ENCODE results near the gene PCSK9. TPM values are rescaled to one million over a fixed set of nuclear protein-coding genes. Genes with fewer than 3 reads are reported as not detected.

The PCSK9 gene
- total and polyA plus RNA-seq, 9 of the 15 experiments (the other 6 are each of a cell fraction or from before 2014, with no cell fraction given): 3.2 to 58.6 (median 24.7) TPM

DNA sequence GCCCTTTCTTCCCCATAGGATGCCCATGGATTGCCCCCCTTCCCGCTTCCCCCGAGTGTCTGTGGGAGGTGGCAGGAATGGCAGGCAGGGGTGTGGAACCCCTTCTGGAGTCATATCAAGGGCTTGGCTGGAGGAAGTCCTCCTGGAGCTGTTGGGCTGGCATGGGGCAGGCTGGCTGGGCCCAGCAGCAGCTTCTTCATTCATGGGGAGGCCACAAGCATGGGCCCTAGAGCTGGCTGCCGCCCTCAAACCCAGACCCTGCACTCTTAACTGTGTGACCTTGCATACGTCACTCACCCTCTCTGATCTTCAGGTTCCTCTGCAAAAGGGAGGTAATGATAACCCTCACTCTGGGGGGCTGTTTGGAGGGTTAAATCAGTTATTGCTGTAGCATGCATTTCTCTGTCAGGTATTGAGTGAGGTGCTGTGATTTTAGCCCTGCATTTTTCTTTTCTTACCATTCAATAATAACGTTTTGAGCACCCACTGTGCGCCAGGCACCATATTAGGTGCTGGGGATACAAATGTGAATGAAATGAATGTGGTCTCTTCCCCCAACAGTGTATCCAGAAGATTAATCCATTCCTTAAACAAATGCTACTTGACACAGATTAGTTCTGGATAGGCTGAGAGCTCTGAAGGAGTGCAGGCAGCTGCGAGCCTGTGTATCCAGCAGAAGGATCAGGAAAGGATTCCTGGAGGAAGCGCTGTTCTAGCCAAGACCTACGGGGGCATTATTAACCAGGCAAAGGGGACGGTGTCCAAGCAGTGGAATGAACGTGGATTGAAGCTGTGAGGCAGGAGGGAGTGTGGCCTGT, 9.3 kb downstream of the PCSK9 start:
- Histone ChIP-seq H3K4me1 (replicated peaks in 1 of 2; ENCODE audit: control insufficient read depth in 2 of 2, insufficient read depth in 2 of 2, low read length in 2 of 2) (peaks cover 0 to 8% of the 10 kb centered on the region in 2 experiments; a peak in 2 of 5 replicates), H3K9me1 (ENCODE audit: control insufficient read depth, insufficient read depth, low read length) (no peaks in the 10 kb centered on the region), H3K4me3 (no peak overlapping the region), H3K9me3 (replicated peaks; ENCODE audit: control insufficient read depth, insufficient read depth, low read depth, low read length) (no peaks in the 10 kb centered on the region), H3K27me3 (ENCODE audit: control insufficient read depth in 2 of 2, insufficient read depth in 2 of 2, low read length in 2 of 2) (no peaks in the 10 kb centered on the region), H3K79me2 (ENCODE audit: control insufficient read depth, insufficient read depth, low read length) (peaks cover 42% of the 10 kb centered on the region; the same call in 2 of the 3 replicates), H3K36me3 (ENCODE audit: control insufficient read depth, insufficient read depth, low read length) (peaks cover 98% of the 10 kb centered on the region), H3K4me2 (ENCODE audit: insufficient read depth, low read length) (no peak overlapping the region), H2AFZ (ENCODE audit: low read depth, low read length) (no peak overlapping the region), H3K27ac (ENCODE audit: extremely low read depth, low read depth, low read length) (no peak overlapping the region), H3K9ac (ENCODE audit: insufficient read depth in 1 of 2, low read depth in 2 of 2, low read length in 2 of 2) (peak overlapping the region in 1 of 2 experiments; percentile 58; a peak in 2 of 4 replicates), H4K20me1 (replicated peaks; ENCODE audit: control insufficient read depth, insufficient read depth, low read length) (peaks cover 5% of the 10 kb centered on the region; the same call in 1 of the 2 replicates)
- POLR2A ChIA-PET: interaction anchor here (0.7 to 4.1 kb wide), 4 partner anchors 11 to 357 kb away, joined by 3 to 24 read pairs (median 5); no protein-coding TSS in a partner anchor
- no peak for DNase-seq (ENCODE audit: extremely low read depth in 1 of 4, low spot score in 3 of 4)
- ATAC-seq: no peak
- in situ Hi-C loops (cut with MboI) (no loop called here), intact Hi-C loops (cut with micrococcal nuclease) (no loop called here)
- CTCF ChIA-PET (ENCODE audit: low intra/inter-chr PET ratio): interaction anchor here (0.9 kb wide), 1 partner anchor 98 kb away, joined by 4 read pairs; no protein-coding TSS in a partner anchor
- no TSS peak for BruUV-seq (replicated peaks)
- 81% methylated on average over 10 of the region's 11 CpGs for WGBS (ENCODE audit: insufficient coverage, low coverage, missing lambda C conversion rate)
- no peak for FAIRE-seq
- TF ChIP-seq, protein P1, sequence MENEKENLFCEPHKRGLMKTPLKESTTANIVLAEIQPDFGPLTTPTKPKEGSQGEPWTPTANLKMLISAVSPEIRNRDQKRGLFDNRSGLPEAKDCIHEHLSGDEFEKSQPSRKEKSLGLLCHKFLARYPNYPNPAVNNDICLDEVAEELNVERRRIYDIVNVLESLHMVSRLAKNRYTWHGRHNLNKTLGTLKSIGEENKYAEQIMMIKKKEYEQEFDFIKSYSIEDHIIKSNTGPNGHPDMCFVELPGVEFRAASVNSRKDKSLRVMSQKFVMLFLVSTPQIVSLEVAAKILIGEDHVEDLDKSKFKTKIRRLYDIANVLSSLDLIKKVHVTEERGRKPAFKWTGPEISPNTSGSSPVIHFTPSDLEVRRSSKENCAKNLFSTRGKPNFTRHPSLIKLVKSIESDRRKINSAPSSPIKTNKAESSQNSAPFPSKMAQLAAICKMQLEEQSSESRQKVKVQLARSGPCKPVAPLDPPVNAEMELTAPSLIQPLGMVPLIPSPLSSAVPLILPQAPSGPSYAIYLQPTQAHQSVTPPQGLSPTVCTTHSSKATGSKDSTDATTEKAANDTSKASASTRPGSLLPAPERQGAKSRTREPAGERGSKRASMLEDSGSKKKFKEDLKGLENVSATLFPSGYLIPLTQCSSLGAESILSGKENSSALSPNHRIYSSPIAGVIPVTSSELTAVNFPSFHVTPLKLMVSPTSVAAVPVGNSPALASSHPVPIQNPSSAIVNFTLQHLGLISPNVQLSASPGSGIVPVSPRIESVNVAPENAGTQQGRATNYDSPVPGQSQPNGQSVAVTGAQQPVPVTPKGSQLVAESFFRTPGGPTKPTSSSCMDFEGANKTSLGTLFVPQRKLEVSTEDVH (IDR thresholded peaks at IDR 0.05; ENCODE audit: low read depth, partially characterized antibody): no peak
- TF ChIP-seq ZKSCAN1 (IDR thresholded peaks at IDR 0.05; ENCODE audit: low read depth, low read length): peak; percentile 71; the same call in 1 of the 2 replicates
